LNCaP clone FGC (cell line): ENCODE data around the gene MYF5.
"Not testable (repeated sequence)": the region's sequence is repeated elsewhere in the genome, so short reads cannot be mapped to it uniquely, and the experiment has no call there.

Source experiments
- DNase-seq: peaks from one replicate; pipeline ENCODE4 v3.0.0-alpha.2; 2011; ENCODE audit warnings: low read depth
- H3K4me3 ChIP-seq: 2 replicates; pipeline ENCODE4 v1.5.1; 2011; ENCODE audit warnings: mild to moderate bottlenecking, low read depth, low read length, control low read depth
- TF ChIP-seq, protein P1 (sequence below): IDR thresholded peaks from 2 replicates; pipeline ENCODE4 v1.5.1; 2012; ENCODE audit warnings: mild to moderate bottlenecking; ENCODE audit not compliant: control insufficient read depth, insufficient read depth; ENCODE audit errors: extremely low read depth

MYF5 gene

GRCh38 chr12:80716696-80717469 lies at the start of gene MYF5:
Gene MYF5, plus strand, starts transcription at chr12:80716912. Its CDS starts 152 bp downstream, at chr12:80717064.
- DNase-seq = no peak
- TF ChIP-seq, protein P1, sequence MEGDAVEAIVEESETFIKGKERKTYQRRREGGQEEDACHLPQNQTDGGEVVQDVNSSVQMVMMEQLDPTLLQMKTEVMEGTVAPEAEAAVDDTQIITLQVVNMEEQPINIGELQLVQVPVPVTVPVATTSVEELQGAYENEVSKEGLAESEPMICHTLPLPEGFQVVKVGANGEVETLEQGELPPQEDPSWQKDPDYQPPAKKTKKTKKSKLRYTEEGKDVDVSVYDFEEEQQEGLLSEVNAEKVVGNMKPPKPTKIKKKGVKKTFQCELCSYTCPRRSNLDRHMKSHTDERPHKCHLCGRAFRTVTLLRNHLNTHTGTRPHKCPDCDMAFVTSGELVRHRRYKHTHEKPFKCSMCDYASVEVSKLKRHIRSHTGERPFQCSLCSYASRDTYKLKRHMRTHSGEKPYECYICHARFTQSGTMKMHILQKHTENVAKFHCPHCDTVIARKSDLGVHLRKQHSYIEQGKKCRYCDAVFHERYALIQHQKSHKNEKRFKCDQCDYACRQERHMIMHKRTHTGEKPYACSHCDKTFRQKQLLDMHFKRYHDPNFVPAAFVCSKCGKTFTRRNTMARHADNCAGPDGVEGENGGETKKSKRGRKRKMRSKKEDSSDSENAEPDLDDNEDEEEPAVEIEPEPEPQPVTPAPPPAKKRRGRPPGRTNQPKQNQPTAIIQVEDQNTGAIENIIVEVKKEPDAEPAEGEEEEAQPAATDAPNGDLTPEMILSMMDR = no peak
- H3K4me3 ChIP-seq = no peak within 1 kb of the TSS

- no peak for DNase-seq
- H3K4me3 ChIP-seq = no peak overlapping the region
- TF ChIP-seq, protein P1 = no peak
Measured at GRCh38 chr12:80670214-80670613, 46.5 kb upstream of the MYF5 start.

GRCh38 chr12:80676042-80676636 lies 40.6 kb upstream of the MYF5 start:
- DNase-seq, H3K4me3 ChIP-seq: not testable (repeated sequence)
- TF ChIP-seq, protein P1 = peak; percentile 37

- DNase-seq = no peak
- no peak overlapping the region for H3K4me3 ChIP-seq
- TF ChIP-seq, protein P1 = no peak
Measured at GRCh38 chr12:80676856-80677255, 39.9 kb upstream of the MYF5 start.

DNA sequence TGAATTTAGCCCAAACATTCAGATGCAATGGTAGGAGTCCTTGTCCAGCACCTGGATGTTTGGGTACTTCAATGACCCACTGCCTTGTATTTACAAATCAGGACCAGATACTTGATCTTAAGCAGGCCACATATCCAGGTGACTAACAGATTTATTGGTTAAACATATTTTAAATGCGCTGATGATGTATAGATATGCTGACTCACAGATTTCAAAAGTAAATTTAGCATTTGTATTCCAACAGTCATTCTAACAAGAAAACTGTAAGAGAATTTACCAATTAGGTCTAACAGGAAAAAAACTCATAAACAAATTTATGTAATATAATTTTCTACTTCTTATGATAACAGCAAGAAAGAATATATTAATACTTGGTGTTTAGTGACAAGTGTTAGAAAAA lies 38.7 kb upstream of the MYF5 start:
- no peak for DNase-seq
- TF ChIP-seq, protein P1 = no peak
- H3K4me3 ChIP-seq = no peak overlapping the region

DNA sequence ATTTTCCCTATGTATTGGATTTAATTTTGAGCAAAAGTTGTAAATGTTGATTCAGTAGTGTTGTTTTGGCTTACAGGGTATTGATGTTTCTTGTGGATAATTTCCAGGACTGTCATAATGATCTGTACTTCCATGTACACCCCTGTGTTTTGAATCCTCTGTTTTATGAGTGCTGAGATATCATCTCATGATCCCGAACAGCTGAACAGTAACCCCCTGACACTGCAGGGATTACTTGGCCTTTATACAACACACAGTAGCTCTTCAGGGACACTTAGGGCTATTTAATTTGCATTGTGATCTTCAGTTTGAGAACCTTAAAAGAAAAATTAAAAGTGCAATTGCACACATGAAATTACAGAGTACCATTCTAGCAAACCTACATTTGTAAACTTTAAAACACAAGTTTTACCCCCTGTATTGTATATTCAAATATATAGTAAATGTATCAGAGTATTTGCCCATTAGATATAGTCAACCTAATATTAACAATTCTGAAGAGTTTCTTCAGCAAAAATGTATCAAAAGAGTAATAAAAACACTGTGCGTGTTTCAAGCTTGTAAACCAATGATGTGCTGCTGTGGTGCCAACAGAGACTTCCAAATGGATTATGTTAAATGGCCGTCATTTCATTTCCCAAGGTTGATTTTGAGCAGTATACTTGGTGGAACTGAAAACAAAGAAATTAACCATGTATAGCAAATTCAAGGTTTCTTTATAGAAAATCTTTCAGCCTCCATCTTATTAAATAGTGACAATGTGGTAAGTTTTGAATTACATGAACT lies 37.2 kb upstream of the MYF5 start:
- no peak for DNase-seq
- H3K4me3 ChIP-seq = no peak overlapping the region
- TF ChIP-seq, protein P1 = no peak
